HG02852 (cell line): ENCODE measurements around the gene MBD5.
"Not testable (repeated sequence)": the region's sequence is repeated elsewhere in the genome, so short reads cannot be mapped to it uniquely, and the experiment has no call there.

Experiments used
- ATAC-seq: cut with Tn5 transposase; IDR thresholded peaks from one replicate; pipeline ENCODE4 v1.9.1; 2021; ENCODE audit warnings: mild to moderate bottlenecking, moderate library complexity; ENCODE audit not compliant: unreplicated experiment

Gene MBD5

DNA sequence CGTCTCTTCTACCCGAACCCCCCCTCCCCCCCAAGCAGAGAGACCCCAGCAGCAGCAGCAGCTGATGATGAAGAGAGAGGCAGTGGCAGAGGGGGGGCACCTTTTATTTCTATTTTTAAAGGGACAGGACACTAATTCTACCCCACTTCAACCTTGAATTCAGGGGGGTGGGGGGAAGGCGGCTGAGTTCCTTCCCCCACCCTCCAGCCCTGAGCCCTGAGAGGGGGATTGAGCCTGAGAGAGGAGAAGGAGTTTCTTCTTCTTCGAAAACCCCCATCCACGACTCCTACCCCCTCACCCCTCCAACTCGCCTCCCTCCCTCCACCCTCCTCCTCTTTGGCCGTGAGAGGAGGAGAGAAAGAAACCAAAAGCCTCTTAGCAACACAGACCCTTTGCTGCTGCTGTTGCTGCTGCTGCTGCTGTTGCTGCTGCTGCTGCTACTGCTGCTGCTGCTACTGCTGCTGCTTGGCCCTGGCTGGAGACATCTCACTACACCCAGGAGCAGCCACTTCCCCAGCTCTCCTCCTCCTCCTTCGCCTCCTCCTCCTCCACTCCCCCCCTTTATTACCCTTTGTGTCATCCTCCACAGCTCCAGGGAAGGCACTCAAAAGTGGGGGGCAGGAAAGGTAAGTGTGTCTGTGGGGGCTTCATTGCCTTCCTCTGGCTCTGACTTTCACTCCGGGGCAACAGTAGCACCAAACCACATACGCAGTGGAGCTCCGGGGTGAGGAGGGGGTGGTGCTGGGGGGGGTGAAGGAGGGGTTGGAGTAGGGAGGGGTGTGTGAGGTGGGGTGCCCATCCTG, at the start of gene MBD5:
Gene MBD5 (plus strand): TSS at position 33 of the 803 bp plus-strand sequence.
- peak; percentile 39 for ATAC-seq

DNA sequence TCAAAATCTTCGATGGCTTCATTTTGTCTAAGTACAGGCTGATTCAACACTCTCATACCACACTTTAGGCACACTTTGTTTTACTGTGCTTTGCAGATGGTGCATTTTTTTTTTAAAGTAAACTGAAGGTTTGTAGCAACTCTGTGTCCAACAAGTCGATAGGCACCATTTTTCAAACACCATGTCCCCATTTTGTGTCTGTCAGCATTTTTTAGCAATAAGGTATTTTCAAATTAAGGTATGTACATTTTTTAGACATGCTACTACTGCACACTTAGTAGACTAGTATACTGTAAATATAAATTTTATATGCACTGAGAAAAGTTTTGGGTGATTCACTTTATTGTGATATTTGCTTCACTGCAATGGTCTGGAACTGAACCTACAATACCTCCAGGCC, 44.8 kb upstream of the MBD5 start:
- no peak for ATAC-seq

DNA sequence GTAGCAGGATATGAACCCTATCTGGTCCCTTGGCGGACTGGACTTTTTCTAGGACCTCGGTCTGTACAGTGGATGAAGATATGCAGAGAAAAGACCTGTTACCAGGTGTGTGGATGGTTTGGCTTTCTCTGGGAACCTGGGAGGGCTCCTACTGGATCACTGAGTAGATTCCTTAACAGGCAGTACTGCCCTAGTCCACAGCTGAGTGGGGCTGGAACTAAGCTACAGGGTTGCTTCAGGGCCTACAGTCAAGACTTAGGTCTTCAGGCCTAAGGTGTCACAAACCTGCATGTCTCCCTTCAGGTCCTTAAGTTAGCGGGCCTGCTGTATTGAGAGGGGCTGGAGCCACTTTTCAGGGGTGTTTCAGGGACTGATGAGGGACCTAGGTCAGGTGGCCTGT, 43.2 kb upstream of the MBD5 start:
- ATAC-seq, result no peak

DNA sequence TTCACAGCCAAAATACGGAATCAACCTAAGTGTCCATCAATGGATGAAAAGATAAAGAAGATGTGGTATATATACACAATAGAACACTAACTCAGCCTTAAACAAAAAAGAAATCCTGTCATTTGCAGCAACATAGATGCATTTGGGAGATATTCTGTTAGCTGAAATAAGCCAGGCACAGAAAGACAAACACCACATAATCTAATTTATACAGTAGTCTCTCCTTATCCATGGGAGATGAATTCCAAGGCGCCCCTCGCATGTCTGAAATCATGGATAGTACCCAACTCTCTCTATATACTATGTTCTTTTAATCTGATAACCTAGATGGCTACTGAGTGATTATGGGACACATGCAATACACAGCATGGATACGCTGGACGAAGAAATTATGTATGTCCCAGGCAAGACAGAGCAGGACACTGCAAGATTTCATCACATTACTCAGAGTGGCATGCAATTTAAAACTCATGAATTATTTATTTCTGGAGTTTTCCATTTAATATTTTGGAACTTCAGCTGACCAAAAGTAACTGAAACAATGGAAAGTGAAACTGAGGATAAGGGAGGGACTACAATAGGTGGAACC, 39.9 kb upstream of the MBD5 start:
- no peak for ATAC-seq

DNA sequence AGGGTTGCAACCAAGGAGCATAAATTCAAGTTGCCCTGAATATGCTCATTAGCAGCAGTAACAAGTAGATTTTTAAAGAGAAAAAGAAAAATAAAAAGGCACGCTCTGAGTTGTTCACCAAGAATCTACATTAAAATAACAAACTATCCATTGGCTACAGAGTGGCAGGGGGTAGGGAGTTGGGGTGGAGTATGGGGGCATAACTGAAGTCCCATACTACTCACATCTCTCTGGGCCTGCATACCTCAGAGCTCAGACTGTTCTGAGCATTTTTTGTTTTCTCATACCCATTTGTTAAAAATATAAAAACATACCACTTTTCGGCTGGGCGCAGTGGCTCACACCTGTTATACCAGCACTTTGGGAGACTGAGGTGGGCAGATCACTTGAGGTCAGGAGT, 31.8 kb upstream of the MBD5 start:
- no peak for ATAC-seq

- peak; percentile 73 for ATAC-seq
These were observed 31.0 kb upstream of the MBD5 start for GRCh38 chr2:147989809-147990403.

DNA sequence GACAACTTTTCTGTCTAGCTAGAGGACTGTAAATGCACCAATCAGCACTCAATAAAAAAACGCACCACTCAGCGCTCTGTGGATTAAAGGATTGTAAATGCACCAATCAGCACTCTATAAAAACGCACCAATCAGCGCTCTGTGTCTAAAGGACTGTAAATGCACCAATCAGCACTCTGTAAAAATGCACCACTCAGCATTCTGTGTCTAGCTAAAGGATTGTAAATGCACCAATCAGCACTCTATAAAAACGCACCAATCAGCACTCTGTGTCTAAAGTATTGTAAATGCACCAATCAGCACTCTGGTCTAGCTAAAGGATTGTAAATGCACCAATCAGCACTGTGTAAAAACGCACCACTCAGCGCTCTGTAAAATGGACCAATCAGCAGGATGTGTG, 25.9 kb upstream of the MBD5 start:
- not testable (repeated sequence) for ATAC-seq

GRCh38 chr2:147996828-147997227, 24.1 kb upstream of the MBD5 start:
- ATAC-seq, result no peak

DNA sequence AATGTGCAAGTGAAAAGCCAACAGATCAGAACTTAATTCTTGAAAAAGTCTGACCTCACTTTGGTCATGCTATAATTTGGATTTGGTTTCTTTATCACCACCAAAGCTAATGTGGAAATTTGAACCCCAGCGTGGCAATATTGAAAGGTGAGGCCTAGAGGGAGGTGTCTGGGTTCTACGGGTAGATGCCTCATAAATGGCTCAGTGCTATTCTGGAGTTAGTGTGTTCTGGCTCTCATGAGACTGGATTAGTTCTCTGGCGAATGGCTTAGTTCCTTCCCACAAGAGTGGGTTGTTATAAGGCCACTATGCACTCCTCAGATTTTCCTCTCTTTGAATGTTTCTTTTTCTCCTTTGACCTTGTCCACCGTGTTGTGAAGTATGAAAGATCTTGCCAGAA, 22.7 kb upstream of the MBD5 start:
- ATAC-seq, result no peak

- ATAC-seq, result no peak
These were observed 21.8 kb upstream of the MBD5 start for GRCh38 chr2:147999126-147999525.

DNA sequence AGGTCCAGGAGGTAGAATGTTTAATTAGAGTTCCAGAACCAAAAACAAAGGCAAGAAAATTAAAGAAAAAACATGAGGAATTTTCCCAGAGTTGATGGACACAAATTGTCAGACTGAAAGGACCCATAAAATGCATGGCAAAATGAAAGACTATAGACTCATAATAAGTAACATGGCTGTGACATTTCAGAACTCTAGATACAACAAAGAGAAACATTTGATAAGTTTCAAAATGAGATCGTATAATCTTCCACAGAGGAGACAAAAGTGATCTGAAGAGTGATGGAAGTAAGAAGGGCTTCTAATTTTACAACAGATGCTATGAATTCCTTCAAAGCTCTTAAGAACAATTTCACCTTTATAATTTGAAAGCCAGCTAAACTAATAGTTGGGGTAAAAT, 20.8 kb upstream of the MBD5 start:
- ATAC-seq, result no peak

GRCh38 chr2:148002420-148002819, 18.5 kb upstream of the MBD5 start:
- not testable (repeated sequence) for ATAC-seq

DNA sequence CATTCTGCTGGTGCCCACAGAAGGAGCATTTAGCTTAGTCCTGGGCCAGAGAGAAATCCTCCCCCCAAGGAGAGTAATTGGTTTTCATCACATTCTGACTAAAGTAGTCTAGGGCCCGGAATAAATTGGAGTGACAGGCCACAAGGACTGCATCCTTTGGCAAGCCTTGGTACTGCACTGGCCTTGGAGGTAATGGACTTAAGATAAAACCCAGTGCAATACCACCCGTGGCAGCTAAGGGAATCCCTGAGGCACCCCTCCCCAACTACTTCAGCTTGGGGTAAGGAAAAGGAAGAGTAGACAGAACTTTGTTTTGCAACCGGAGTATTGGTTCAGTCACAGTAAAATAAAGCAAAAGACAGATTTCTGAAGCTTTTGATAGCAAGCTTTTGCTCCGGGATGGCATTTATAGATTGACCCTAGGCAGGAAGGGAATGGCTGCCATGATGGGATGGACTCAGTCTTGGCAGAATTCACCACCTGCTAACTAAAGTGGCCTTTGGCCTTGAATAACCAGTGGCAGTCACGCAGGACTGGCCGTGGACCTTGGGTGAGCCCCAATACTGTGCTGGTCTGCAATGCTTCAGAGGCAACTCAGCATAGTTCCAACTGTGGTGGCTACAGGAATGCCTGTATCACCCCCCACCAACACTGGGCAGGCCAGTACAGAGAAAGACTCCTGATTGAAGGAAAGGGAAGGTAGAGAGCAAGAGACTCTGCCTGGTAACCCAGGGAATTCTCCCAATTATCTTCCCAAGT, 14.5 kb upstream of the MBD5 start:
- ATAC-seq, result no peak

GRCh38 chr2:148007219-148007900, 13.5 kb upstream of the MBD5 start:
- ATAC-seq, result no peak

GRCh38 chr2:148008411-148008810, 12.5 kb upstream of the MBD5 start:
- ATAC-seq, result not testable (repeated sequence)

- no peak for ATAC-seq
These were observed 7.0 kb upstream of the MBD5 start for GRCh38 chr2:148013876-148014275.

- no peak for ATAC-seq
These were observed 6.3 kb upstream of the MBD5 start for GRCh38 chr2:148014616-148015015.

DNA sequence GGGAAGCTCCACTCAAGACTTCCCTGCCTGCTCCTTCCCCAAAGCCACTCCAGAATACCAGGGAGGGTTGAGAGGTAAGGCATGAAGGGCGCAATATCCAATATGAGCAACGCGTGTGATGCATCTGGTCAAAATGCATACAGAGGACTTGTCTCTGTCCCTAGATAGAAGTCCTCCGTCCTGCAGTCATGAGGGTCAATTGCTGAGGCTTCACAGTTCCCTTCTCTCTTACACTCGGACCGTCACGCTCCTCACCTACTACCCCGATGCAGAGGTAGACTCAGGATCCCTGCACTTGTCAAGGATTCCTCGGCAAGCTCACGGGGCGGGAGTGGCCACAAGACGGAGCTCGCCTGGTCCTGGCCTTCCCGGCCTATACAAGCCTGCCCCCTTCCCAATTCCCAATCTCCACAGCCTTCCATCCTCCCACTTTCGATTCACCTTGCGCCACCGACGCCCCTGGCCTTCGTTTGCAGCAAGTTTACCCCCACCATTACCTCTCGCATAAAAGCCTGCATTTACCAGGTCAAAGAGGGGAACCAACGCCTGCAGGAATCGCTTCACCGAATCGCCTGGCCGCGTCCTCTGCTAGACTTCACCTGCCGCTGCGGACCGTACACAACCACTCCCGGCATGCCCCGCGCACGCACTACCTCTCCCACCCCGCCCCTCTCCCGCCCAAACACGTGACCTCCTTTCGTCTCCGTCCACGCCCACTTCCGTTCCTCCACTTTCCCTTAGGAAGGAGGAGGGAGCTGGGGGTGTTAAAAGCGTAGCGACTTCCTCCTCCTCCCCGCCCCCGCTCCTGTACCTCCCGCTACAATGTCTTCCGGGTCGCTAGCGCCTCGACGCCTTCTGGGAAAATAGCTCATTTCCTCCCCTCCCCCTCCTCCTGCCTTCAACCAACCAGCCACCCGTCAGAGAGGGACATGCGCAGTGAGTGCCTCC, 506 bp upstream of the MBD5 start, which contains the start of gene ORC4:
Gene ORC4 (minus strand): TSS at position 627 of the 948 bp plus-strand sequence. CDS start 44,779 bp downstream, outside the sequence.
- peak; percentile 70 for ATAC-seq

GRCh38 chr2:148021886-148022285, 995 bp downstream of the MBD5 start:
- no peak for ATAC-seq

DNA sequence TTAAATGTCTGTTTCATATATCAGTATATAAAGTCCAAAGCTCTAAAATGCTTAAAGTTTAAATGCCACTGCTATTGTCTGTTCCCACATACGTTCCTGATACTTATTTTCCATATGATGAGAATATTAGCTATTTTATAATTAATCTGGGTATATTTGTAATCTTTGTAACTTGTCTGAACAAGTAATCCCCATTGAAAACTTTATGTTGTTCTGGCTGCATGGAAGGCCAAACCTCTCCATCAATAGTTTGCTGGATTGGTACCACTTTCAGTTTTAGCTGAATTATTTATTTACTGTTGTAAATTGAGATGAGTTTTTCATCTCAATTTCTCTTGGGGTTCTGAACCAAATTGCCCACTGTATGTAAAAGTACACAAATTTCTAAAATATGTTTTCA, 1.5 kb downstream of the MBD5 start:
- ATAC-seq, result no peak
